ENCODE results near the gene TTYH3. TPM values are rescaled to one million over a fixed set of nuclear protein-coding genes. Genes with fewer than 3 reads are reported as not detected.

Gene TTYH3
- total and polyA plus RNA-seq, 2 donors (not counting 1 experiment from before 2014, with no cell fraction given): 17.4 to 19.7 TPM

GRCh38 chr7:2651336-2651735 lies 19.6 kb downstream of the TTYH3 start:
- H3K4me1 ChIP-seq (ENCODE audit: control insufficient read depth, extremely low read depth, insufficient read depth, low read length): no peaks in the 10 kb centered on the region
- H3K36me3 ChIP-seq (ENCODE audit: control insufficient read depth, insufficient read depth, low read length): peaks cover 22% of the 10 kb centered on the region
- TF ChIP-seq EZH2 (IDR thresholded peaks at IDR 0.05; ENCODE audit: low read length, missing control alignments) (no peak), CTCF (conservative IDR thresholded peaks at IDR 0.05 in 1 of 2, IDR thresholded peaks at IDR 0.05 in 1 of 2; ENCODE audit: low read depth in 1 of 2, low read length in 2 of 2) (no peak)
- no peak overlapping the region for H3K4me2 ChIP-seq (ENCODE audit: extremely low read depth, insufficient read depth, low read length)
- no peaks in the 10 kb centered on the region for H3K79me2 ChIP-seq (ENCODE audit: control insufficient read depth, insufficient read depth, low read length)
- no peak overlapping the region for H3K4me3 ChIP-seq (replicated peaks in 1 of 4; ENCODE audit: control extremely low read depth in 1 of 4, insufficient read depth in 1 of 4, low read depth in 3 of 4, low read length in 4 of 4)
- no peak overlapping the region for H2AFZ ChIP-seq (ENCODE audit: low read length)
- H3K27me3 ChIP-seq (ENCODE audit: control insufficient read depth, insufficient read depth, low read length): no peaks in the 10 kb centered on the region
- H4K20me1 ChIP-seq (ENCODE audit: control insufficient read depth, extremely low read depth, insufficient read depth, low read length): no peaks in the 10 kb centered on the region
- no peak overlapping the region for H3K9ac ChIP-seq (ENCODE audit: insufficient read depth, low read length)
- no peak overlapping the region for H3K27ac ChIP-seq (ENCODE audit: insufficient read depth, low read length)
- no peaks in the 10 kb centered on the region for H3K9me3 ChIP-seq (ENCODE audit: control insufficient read depth, insufficient read depth, low read depth, low read length)
- no peak for DNase-seq (ENCODE audit: low read depth in 2 of 2)

- no peaks in the 10 kb centered on the region for H4K20me1 ChIP-seq (ENCODE audit: control insufficient read depth, extremely low read depth, insufficient read depth, low read length)
- no peak overlapping the region for H3K4me3 ChIP-seq (replicated peaks in 1 of 4; ENCODE audit: control extremely low read depth in 1 of 4, insufficient read depth in 1 of 4, low read depth in 3 of 4, low read length in 4 of 4)
- no peak for TF ChIP-seq EZH2 (IDR thresholded peaks at IDR 0.05; ENCODE audit: low read length, missing control alignments)
- DNase-seq (ENCODE audit: low read depth in 2 of 2): no peak
- no peaks in the 10 kb centered on the region for H3K9me3 ChIP-seq (ENCODE audit: control insufficient read depth, insufficient read depth, low read depth, low read length)
- H3K27ac ChIP-seq (ENCODE audit: insufficient read depth, low read length): no peak overlapping the region
- H2AFZ ChIP-seq (ENCODE audit: low read length): no peak overlapping the region
- H3K4me2 ChIP-seq (ENCODE audit: extremely low read depth, insufficient read depth, low read length): no peak overlapping the region
- H3K4me1 ChIP-seq (ENCODE audit: control insufficient read depth, extremely low read depth, insufficient read depth, low read length): no peaks in the 10 kb centered on the region
- no peaks in the 10 kb centered on the region for H3K79me2 ChIP-seq (ENCODE audit: control insufficient read depth, insufficient read depth, low read length)
- no peaks in the 10 kb centered on the region for H3K27me3 ChIP-seq (ENCODE audit: control insufficient read depth, insufficient read depth, low read length)
- no peak overlapping the region for H3K9ac ChIP-seq (ENCODE audit: insufficient read depth, low read length)
- H3K36me3 ChIP-seq (ENCODE audit: control insufficient read depth, insufficient read depth, low read length): peaks cover 27% of the 10 kb centered on the region
Observed at GRCh38 chr7:2651847-2652735, 20.3 kb downstream of the TTYH3 start.

DNA sequence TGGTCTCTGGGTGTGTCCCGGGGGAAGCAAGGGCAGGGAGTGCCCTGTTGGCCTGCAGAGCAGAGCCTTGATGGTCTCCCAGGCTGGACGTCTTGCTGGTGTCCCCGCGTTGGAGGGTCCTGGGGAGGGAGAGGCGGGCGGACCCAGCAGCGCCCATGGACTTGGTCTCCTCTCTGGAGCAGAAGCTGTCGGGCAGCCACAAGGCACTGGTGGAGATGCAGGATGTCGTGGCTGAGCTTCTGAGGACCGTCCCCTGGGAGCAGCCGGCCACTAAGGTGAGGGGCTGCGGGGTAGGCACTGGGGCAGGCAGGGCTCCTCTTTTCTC lies 20.9 kb downstream of the TTYH3 start:
- no peaks in the 10 kb centered on the region for H3K79me2 ChIP-seq (ENCODE audit: control insufficient read depth, insufficient read depth, low read length)
- no peak overlapping the region for H2AFZ ChIP-seq (ENCODE audit: low read length)
- H3K36me3 ChIP-seq (ENCODE audit: control insufficient read depth, insufficient read depth, low read length): peaks cover 30% of the 10 kb centered on the region
- H4K20me1 ChIP-seq (ENCODE audit: control insufficient read depth, extremely low read depth, insufficient read depth, low read length): no peaks in the 10 kb centered on the region
- H3K4me1 ChIP-seq (ENCODE audit: control insufficient read depth, extremely low read depth, insufficient read depth, low read length): no peaks in the 10 kb centered on the region
- H3K27ac ChIP-seq (ENCODE audit: insufficient read depth, low read length): no peak overlapping the region
- no peak overlapping the region for H3K4me2 ChIP-seq (ENCODE audit: extremely low read depth, insufficient read depth, low read length)
- no peak for DNase-seq (ENCODE audit: low read depth in 2 of 2)
- H3K27me3 ChIP-seq (ENCODE audit: control insufficient read depth, insufficient read depth, low read length): no peaks in the 10 kb centered on the region
- no peak for TF ChIP-seq CTCF (conservative IDR thresholded peaks at IDR 0.05 in 1 of 2, IDR thresholded peaks at IDR 0.05 in 1 of 2; ENCODE audit: low read depth in 1 of 2, low read length in 2 of 2)
- TF ChIP-seq EZH2 (IDR thresholded peaks at IDR 0.05; ENCODE audit: low read length, missing control alignments): no peak
- H3K9me3 ChIP-seq (ENCODE audit: control insufficient read depth, insufficient read depth, low read depth, low read length): no peaks in the 10 kb centered on the region
- H3K4me3 ChIP-seq (replicated peaks in 1 of 4; ENCODE audit: control extremely low read depth in 1 of 4, insufficient read depth in 1 of 4, low read depth in 3 of 4, low read length in 4 of 4): no peak overlapping the region
- no peak overlapping the region for H3K9ac ChIP-seq (ENCODE audit: insufficient read depth, low read length)

Data from fibroblast of lung (primary cell).